Mesodermal cell (in vitro differentiated cells): ENCODE measurements around the gene THSD7A.

Source experiments
- H3K27ac ChIP-seq: 2 replicates; pipeline ENCODE4 v1.7.0; 2013; ENCODE audit warnings: mild to moderate bottlenecking, low read depth, low read length, moderate library complexity; ENCODE audit not compliant: severe bottlenecking
- H3K36me3 ChIP-seq: 2 replicates; pipeline ENCODE4 v1.7.1; 2013; ENCODE audit warnings: mild to moderate bottlenecking, low read length, moderate library complexity; ENCODE audit not compliant: control insufficient read depth, insufficient read depth
- H3K4me1 ChIP-seq: one replicate; pipeline ENCODE4 v1.7.1; 2013; ENCODE audit warnings: mild to moderate bottlenecking, low read length; ENCODE audit not compliant: insufficient read depth, control insufficient read depth, poor library complexity, severe bottlenecking
- H3K4me3 ChIP-seq: 2 replicates; pipeline ENCODE4 v1.7.0; 2013; ENCODE audit warnings: low read length, control low read depth, mild to moderate bottlenecking; ENCODE audit not compliant: insufficient read depth, poor library complexity, severe bottlenecking; ENCODE audit errors: extremely low read depth
- H3K9me3 ChIP-seq: 2 replicates; pipeline ENCODE4 v1.7.1; 2013; ENCODE audit warnings: mild to moderate bottlenecking, low read length, moderate library complexity; ENCODE audit not compliant: control insufficient read depth
- WGBS, 2 experiments: methylation state at CpG; one replicate each; pipeline ENCODE4 v1.1.5; 2013; ENCODE audit warnings: missing lambda C conversion rate in 2 of 2; ENCODE audit not compliant: insufficient coverage in 2 of 2; 5-methylcytosine and 5-hydroxymethylcytosine counted together

The THSD7A gene

DNA sequence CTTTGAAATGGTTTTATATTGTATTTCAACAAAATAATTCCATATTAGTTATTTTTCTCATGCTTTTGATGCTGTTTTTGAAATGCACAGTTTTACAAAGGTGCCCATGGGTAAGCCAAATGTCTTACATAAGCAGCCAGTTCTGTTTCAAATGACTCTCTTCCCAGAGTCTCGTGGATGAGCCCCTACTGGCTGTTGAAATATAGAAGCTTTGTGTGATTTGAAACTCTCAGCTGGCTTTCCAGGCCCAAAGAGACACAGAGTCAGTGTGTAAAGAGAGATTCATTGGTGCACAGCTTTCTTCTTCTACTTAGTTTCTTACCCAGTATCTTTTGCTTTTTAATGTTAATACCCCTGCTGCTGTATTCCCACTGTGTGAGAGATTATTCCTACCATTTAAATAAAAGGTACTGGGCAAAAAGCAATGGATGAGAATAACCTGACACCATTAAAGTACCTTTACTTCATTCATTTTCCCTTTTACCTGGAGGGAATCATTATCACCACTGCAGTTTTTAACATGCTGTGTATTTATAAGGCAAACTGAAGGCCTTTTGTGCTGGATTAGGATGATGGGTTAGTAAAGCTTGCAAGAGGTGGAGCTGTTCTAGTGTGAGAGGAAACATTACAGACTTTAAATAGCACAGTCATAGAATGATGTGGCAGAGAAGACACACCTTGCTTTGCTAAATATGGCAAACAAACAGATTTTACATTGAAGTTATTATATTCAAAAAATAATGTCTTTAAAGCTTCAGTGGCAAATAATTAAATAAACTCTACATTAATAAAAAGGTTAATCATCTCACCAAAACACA is 415.1 kb downstream of the THSD7A start:
- peaks cover 13% of the 10 kb centered on the region for H3K9me3 ChIP-seq
- no CpG with 5 or more reads among the region's 1 CpG for WGBS, 2 experiments
- H3K4me3 ChIP-seq, result no peak overlapping the region
- no peak overlapping the region for H3K27ac ChIP-seq
- H3K4me1 ChIP-seq, result no peaks in the 10 kb centered on the region
- H3K36me3 ChIP-seq, result no peaks in the 10 kb centered on the region

DNA sequence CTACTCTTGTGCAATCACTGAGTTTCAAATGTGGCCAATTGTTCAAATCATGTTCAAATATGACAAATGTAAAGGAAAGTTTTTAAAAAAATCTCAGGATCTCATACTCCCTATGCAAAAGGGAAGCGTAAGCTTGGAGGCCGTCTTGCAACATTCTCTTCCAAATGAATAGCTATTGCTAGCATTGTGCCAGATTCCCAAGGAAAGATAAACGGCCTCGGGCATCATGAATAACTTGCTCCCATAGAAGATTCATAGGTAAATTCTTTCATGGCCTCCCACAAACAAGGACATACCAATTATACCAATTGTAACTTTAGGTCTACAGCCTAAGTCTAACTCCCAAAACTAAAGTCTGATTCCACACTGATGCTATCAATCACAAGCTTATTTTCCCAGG is 416.9 kb downstream of the THSD7A start:
- Histone ChIP-seq H3K27ac (no peak overlapping the region), H3K9me3 (peaks cover 2% of the 10 kb centered on the region), H3K4me1 (no peaks in the 10 kb centered on the region), H3K4me3 (no peak overlapping the region), H3K36me3 (no peaks in the 10 kb centered on the region)
- 74 to 92% methylated on average over 4 of the region's 4 CpGs for WGBS, 2 experiments

GRCh38 chr7:11413901-11414300 is 418.1 kb downstream of the THSD7A start:
- Histone ChIP-seq H3K36me3 (no peaks in the 10 kb centered on the region), H3K27ac (no peak overlapping the region), H3K9me3 (no peaks in the 10 kb centered on the region), H3K4me3 (no peak overlapping the region), H3K4me1 (no peaks in the 10 kb centered on the region)

DNA sequence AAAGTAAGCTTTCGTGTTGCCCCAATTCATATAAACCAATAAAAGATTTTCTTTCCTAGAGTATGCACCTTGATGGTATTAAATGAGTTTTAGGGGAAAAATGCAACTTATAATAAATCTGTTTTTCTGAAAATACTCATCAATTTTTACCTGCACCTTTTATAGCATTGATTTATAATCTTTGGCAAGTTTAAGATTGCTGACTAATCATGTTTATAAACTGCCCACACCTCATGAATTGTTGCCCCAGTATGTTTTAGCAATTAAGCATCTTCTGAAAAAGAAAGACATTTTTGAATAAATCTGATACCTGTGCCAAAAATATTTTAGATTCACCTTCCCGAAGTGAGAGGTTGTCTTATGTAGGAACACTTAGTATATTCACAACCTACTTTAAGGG is 420.0 kb downstream of the THSD7A start:
- WGBS, 2 experiments, result no CpG with 5 or more reads among the region's 2 CpGs
- Histone ChIP-seq H3K4me1 (no peaks in the 10 kb centered on the region), H3K36me3 (no peaks in the 10 kb centered on the region), H3K27ac (no peak overlapping the region), H3K4me3 (no peak overlapping the region), H3K9me3 (no peaks in the 10 kb centered on the region)

- Histone ChIP-seq H3K4me3 (no peak overlapping the region), H3K9me3 (no peaks in the 10 kb centered on the region), H3K36me3 (no peaks in the 10 kb centered on the region), H3K27ac (no peak overlapping the region), H3K4me1 (no peaks in the 10 kb centered on the region)
- 94 to 96% methylated on average over 2 to 5 of the region's 8 CpGs for WGBS, 2 experiments
Measured at GRCh38 chr7:11410656-11411644, 421.0 kb downstream of the THSD7A start.

DNA sequence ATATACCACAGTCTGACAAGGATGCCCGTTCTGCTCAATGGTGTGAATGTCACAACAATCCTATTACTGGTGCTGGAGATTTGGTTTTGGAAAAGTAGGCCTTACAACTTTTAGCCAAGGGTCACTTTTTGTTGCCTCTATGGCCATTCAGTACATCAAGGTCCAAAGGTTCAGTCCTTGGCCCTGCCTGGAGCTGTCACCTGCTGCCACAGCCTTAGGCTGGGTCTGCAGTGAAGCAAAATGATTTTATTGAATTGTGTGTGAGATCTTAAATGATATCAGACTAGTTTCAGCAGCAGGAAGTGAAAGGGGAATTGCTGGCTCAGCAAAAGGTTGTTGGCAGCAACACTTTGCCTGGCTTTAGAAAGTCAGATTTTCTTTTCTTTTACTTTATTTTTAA is 427.6 kb downstream of the THSD7A start:
- WGBS, 2 experiments, result 75% methylated on average over 1 of the region's 1 CpG; no CpG with 5 or more reads in 1 of the 2 experiments
- Histone ChIP-seq H3K36me3 (no peaks in the 10 kb centered on the region), H3K4me1 (no peaks in the 10 kb centered on the region), H3K9me3 (no peaks in the 10 kb centered on the region), H3K4me3 (no peak overlapping the region), H3K27ac (no peak overlapping the region)

GRCh38 chr7:11403781-11404180 is 428.2 kb downstream of the THSD7A start:
- Histone ChIP-seq H3K4me1 (no peaks in the 10 kb centered on the region), H3K36me3 (no peaks in the 10 kb centered on the region), H3K27ac (no peak overlapping the region), H3K9me3 (no peaks in the 10 kb centered on the region), H3K4me3 (no peak overlapping the region)
- no CpG with 5 or more reads among the region's 1 CpG for WGBS, 2 experiments

- WGBS, 2 experiments, result 88 to 89% methylated on average over 9 to 12 of the region's 12 CpGs
Measured at GRCh38 chr7:11394438-11394837, 437.6 kb downstream of the THSD7A start.

GRCh38 chr7:11379641-11380040 is 452.4 kb downstream of the THSD7A start:
- no peaks in the 10 kb centered on the region for H3K36me3 ChIP-seq
- no peaks in the 10 kb centered on the region for H3K4me1 ChIP-seq
- no peak overlapping the region for H3K4me3 ChIP-seq
- no peaks in the 10 kb centered on the region for H3K9me3 ChIP-seq
- H3K27ac ChIP-seq, result no peak overlapping the region
- 84 to 90% methylated on average over 3 of the region's 4 CpGs for WGBS, 2 experiments

More at GRCh38 chr7:11394438-11394837, 437.6 kb downstream of the THSD7A start:
- Histone ChIP-seq H3K9me3 (no peaks in the 10 kb centered on the region), H3K4me1 (no peaks in the 10 kb centered on the region), H3K36me3 (no peaks in the 10 kb centered on the region), H3K4me3 (no peak overlapping the region), H3K27ac (no peak overlapping the region)

- no CpG with 5 or more reads among the region's 2 CpGs for WGBS, 2 experiments
Measured at GRCh38 chr7:11376529-11376928, 455.5 kb downstream of the THSD7A start.

More at GRCh38 chr7:11376529-11376928, 455.5 kb downstream of the THSD7A start:
- H3K27ac ChIP-seq, result no peak overlapping the region
- no peak overlapping the region for H3K4me3 ChIP-seq
- H3K4me1 ChIP-seq, result no peaks in the 10 kb centered on the region
- H3K9me3 ChIP-seq, result no peaks in the 10 kb centered on the region
- no peaks in the 10 kb centered on the region for H3K36me3 ChIP-seq
